Caco-2 (cell line): ENCODE measurements around the gene C22orf15. TPM values are rescaled to one million over a fixed set of nuclear protein-coding genes. Genes with fewer than 3 reads are reported as not detected.

Source experiments
- BruUV-seq: library from RNA; stranded (reverse); fragments of 400-500 nt; replicated peaks from 2 replicates; lab custom pipeline; 2021; lab: Mats Ljungman, UMichigan
- CTCF ChIA-PET: fragments of 300-600 bp; sonication (Branson Sonifier 250); formaldehyde crosslinking; loops from one replicate; lab custom pipeline; 2022; ENCODE audit warnings: antibody characterized with exemption; lab: Charles Lee
- POLR2A ChIA-PET: fragments of 300-600 bp; sonication (Branson Sonifier 250); formaldehyde crosslinking; loops from one replicate; lab custom pipeline; 2022; ENCODE audit warnings: antibody characterized with exemption; lab: Charles Lee
- DNase-seq, 2 experiments: peaks; one replicate each; pipeline versions ENCODE4 v3.0.0 to v3.0.0-alpha.2; 2020 to 2022
- H3K27me3 ChIP-seq: replicated peaks from 2 replicates; pipeline ENCODE4 v1.6.0; 2011; ENCODE audit warnings: low read length; ENCODE audit not compliant: control insufficient read depth, insufficient read depth
- H3K36me3 ChIP-seq: 2 replicates; pipeline ENCODE4 v1.5.1; 2011; ENCODE audit warnings: low read length; ENCODE audit not compliant: control insufficient read depth, insufficient read depth
- H3K4me1 ChIP-seq: fragments of 250-450 bp; sonication (Bioruptor Pico); 2 replicates; pipeline ENCODE4 v1.5.1; 2020; ENCODE audit warnings: mild to moderate bottlenecking
- H3K4me3 ChIP-seq: 2 replicates; pipeline ENCODE4 v1.5.1; 2011; ENCODE audit warnings: low read depth, mild to moderate bottlenecking, control low read depth, low read length
- H3K9me3 ChIP-seq: fragments of 250-450 bp; sonication (Bioruptor Pico); 2 replicates; pipeline ENCODE4 v1.5.1; 2020; ENCODE audit warnings: mild to moderate bottlenecking, moderate library complexity
- H3K27ac Mint-ChIP-seq: one replicate; pipeline ENCODE4 v1.8.0; 2022; ENCODE audit warnings: mixed read lengths; ENCODE audit not compliant: unreplicated experiment
- H3K27me3 Mint-ChIP-seq: one replicate; pipeline ENCODE4 v1.8.0; 2022; ENCODE audit warnings: mixed read lengths; ENCODE audit not compliant: insufficient read depth, unreplicated experiment
- H3K36me3 Mint-ChIP-seq: one replicate; pipeline ENCODE4 v1.8.0; 2022; ENCODE audit warnings: mild to moderate bottlenecking, mixed read lengths; ENCODE audit not compliant: insufficient read depth, unreplicated experiment
- H3K4me1 Mint-ChIP-seq: one replicate; pipeline ENCODE4 v1.8.0; 2022; ENCODE audit warnings: low read depth, mixed read lengths; ENCODE audit not compliant: unreplicated experiment
- H3K4me3 Mint-ChIP-seq: one replicate; pipeline ENCODE4 v1.8.0; 2022; ENCODE audit warnings: mild to moderate bottlenecking, moderate library complexity, mixed read lengths; ENCODE audit not compliant: unreplicated experiment
- H3K9me3 Mint-ChIP-seq: one replicate; pipeline ENCODE4 v1.8.0; 2022; ENCODE audit warnings: mixed read lengths; ENCODE audit not compliant: unreplicated experiment
- intact Hi-C: fragments of 100-400 bp; cut with micrococcal nuclease; formaldehyde crosslinking; loops from one replicate; pipeline ENCODE4 v1.10.0; 2022; ENCODE audit not compliant: unreplicated experiment
- total RNA-seq: library from RNA; stranded (reverse); gene quantifications from 2 replicates; pipeline ENCODE4 v1.2.3, GENCODE V29; 2022
- TF ChIP-seq, protein P1 (sequence below), 2 experiments: fragments of 200-600 bp in 1 of 2; IDR thresholded peaks; 1 replicate in 1 of 2; 2 replicates in 1 of 2; pipeline versions ENCODE4 v1.5.1 to v1.8.0; 2011 to 2022; ENCODE audit warnings: antibody characterized with exemption in 1 of 2, control low read depth in 1 of 2, inconsistent platforms in 1 of 2, low read depth in 1 of 2, low read length in 1 of 2, mild to moderate bottlenecking in 1 of 2, moderate library complexity in 1 of 2; ENCODE audit not compliant: insufficient read depth in 1 of 2, severe bottlenecking in 1 of 2, unreplicated experiment in 1 of 2

C22orf15 gene
- total RNA-seq, 1 experiment from 2014 or later = not detected

GRCh38 chr22:23752090-23752691, 10.6 kb upstream of the C22orf15 start:
- TF ChIP-seq, protein P1, sequence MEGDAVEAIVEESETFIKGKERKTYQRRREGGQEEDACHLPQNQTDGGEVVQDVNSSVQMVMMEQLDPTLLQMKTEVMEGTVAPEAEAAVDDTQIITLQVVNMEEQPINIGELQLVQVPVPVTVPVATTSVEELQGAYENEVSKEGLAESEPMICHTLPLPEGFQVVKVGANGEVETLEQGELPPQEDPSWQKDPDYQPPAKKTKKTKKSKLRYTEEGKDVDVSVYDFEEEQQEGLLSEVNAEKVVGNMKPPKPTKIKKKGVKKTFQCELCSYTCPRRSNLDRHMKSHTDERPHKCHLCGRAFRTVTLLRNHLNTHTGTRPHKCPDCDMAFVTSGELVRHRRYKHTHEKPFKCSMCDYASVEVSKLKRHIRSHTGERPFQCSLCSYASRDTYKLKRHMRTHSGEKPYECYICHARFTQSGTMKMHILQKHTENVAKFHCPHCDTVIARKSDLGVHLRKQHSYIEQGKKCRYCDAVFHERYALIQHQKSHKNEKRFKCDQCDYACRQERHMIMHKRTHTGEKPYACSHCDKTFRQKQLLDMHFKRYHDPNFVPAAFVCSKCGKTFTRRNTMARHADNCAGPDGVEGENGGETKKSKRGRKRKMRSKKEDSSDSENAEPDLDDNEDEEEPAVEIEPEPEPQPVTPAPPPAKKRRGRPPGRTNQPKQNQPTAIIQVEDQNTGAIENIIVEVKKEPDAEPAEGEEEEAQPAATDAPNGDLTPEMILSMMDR (IDR thresholded peaks at IDR 0.05; ENCODE audit: insufficient read depth in 1 of 2, low read depth in 1 of 2, low read length in 1 of 2, severe bottlenecking in 1 of 2, unreplicated experiment in 1 of 2) = no peak
- intact Hi-C loops = no loop called here
- POLR2A ChIA-PET = no interaction called here
- H3K27ac Mint-ChIP-seq = peak overlapping the region; percentile 77
- H3K4me1 Mint-ChIP-seq = peaks cover 11% of the 10 kb centered on the region
- Histone ChIP-seq H3K9me3 (no peaks in the 10 kb centered on the region), H3K4me1 (0 out of 2 replicates have a peak, but pooled peaks cover 3% of the 10 kb centered on the region), H3K4me3 (peak overlapping the region; percentile 85), H3K27me3 (no peaks in the 10 kb centered on the region), H3K36me3 (no peaks in the 10 kb centered on the region)
- no TSS peak for BruUV-seq
- no peaks in the 10 kb centered on the region for H3K27me3 Mint-ChIP-seq
- no peaks in the 10 kb centered on the region for H3K36me3 Mint-ChIP-seq
- CTCF ChIA-PET = interaction anchor here (0.7 kb wide), 1 partner anchor 142 kb away, joined by 7 read pairs; the partner anchor contains the start of gene MIF
- H3K9me3 Mint-ChIP-seq = no peaks in the 10 kb centered on the region
- no peak for DNase-seq
- H3K4me3 Mint-ChIP-seq = peak overlapping the region; percentile 89

- Histone ChIP-seq H3K4me3 (no peak overlapping the region), H3K27me3 (no peaks in the 10 kb centered on the region), H3K9me3 (no peaks in the 10 kb centered on the region), H3K36me3 (no peaks in the 10 kb centered on the region), H3K4me1 (0 out of 2 replicates have a peak, but pooled peaks cover 3% of the 10 kb centered on the region)
- intact Hi-C loops = no loop called here
- ChIA-PET POLR2A (no interaction called here), CTCF (no interaction called here)
- Mint-ChIP-seq H3K27me3 (no peaks in the 10 kb centered on the region), H3K27ac (peak overlapping the region; percentile 77), H3K9me3 (no peaks in the 10 kb centered on the region), H3K4me3 (peak overlapping the region; percentile 89), H3K4me1 (peaks cover 11% of the 10 kb centered on the region), H3K36me3 (no peaks in the 10 kb centered on the region)
- TF ChIP-seq, protein P1 (IDR thresholded peaks at IDR 0.05; ENCODE audit: insufficient read depth in 1 of 2, low read depth in 1 of 2, low read length in 1 of 2, severe bottlenecking in 1 of 2, unreplicated experiment in 1 of 2) = no peak
- no TSS peak for BruUV-seq
- DNase-seq = no peak
These were observed 10.0 kb upstream of the C22orf15 start for GRCh38 chr22:23752750-23753149.

- CTCF ChIA-PET = no interaction called here
- Histone ChIP-seq H3K9me3 (no peaks in the 10 kb centered on the region), H3K4me1 (0 out of 2 replicates have a peak, but pooled peaks cover 3% of the 10 kb centered on the region), H3K4me3 (no peak overlapping the region), H3K27me3 (no peaks in the 10 kb centered on the region), H3K36me3 (no peaks in the 10 kb centered on the region)
- Mint-ChIP-seq H3K27ac (no peak overlapping the region), H3K9me3 (no peaks in the 10 kb centered on the region), H3K27me3 (no peaks in the 10 kb centered on the region), H3K36me3 (no peaks in the 10 kb centered on the region), H3K4me1 (peaks cover 11% of the 10 kb centered on the region), H3K4me3 (no peak overlapping the region)
- DNase-seq = no peak
- intact Hi-C loops = no loop called here
- POLR2A ChIA-PET = no interaction called here
- TF ChIP-seq, protein P1 (IDR thresholded peaks at IDR 0.05; ENCODE audit: insufficient read depth in 1 of 2, low read depth in 1 of 2, low read length in 1 of 2, severe bottlenecking in 1 of 2, unreplicated experiment in 1 of 2) = no peak
- no TSS peak for BruUV-seq
These were observed 9.4 kb upstream of the C22orf15 start for GRCh38 chr22:23753385-23753784.
